NCI-H2029 (cell line): Measurements from ENCODE around the gene PARN.
A peak's percentile ranks its signal among the peaks of the same experiment; 100 is the strongest.
"Not testable (repeated sequence)": the region's sequence is repeated elsewhere in the genome, so short reads cannot be mapped to it uniquely, and the experiment has no call there.

ENCODE experiments used
- DNase-seq: peaks from one replicate; lab custom pipeline; 2025; lab: John Stamatoyannopoulos, UW

Gene PARN

GRCh38 chr16:14574698-14575415 lies 55.2 kb downstream of the PARN start:
- DNase-seq = not testable (repeated sequence)

GRCh38 chr16:14572535-14572934 lies 57.5 kb downstream of the PARN start:
- no peak for DNase-seq

DNA sequence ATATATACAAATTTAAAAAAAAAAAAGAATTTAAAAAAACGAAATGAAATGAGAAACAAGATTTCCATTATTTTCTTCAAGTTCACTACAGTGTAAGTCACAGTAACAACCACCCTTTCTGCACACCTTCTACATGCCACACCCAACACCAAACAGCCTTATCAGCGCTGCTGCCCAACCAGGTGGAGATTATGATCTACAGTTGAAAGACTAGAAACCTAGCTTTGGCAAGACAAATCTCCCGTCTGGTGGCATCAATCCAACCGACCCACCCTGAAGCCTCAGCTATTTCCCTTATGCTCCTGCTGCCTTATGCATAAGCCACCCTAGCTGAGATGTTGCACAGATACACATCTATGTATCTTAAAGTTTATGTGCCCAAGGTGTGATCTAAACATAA lies 60.8 kb downstream of the PARN start:
- no peak for DNase-seq

DNA sequence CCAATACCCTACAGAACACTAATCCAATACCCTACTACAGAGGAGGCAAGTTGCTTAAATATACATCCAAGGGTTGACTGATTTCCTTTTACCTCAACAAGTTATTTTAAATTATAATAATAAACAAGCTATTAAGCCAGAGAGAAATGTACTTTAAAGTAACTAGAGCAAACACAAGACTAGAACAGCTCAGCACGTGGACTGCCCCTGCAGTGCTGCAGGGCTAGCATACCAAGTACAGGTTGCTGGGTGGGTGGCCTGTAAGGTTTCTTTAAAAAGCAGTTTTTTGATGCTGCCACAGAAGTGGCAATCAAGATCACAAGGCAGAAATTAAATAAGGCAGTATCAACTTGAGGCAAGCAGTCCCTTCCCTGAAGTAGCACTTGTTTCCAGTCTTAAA lies 63.5 kb downstream of the PARN start:
- no peak for DNase-seq

- DNase-seq = no peak
Observed at GRCh38 chr16:14565688-14566025, 64.4 kb downstream of the PARN start.

GRCh38 chr16:14564861-14565687 lies 65.0 kb downstream of the PARN start:
- peak; percentile 89 for DNase-seq

GRCh38 chr16:14564323-14564722 lies 65.7 kb downstream of the PARN start:
- peak; percentile 71 for DNase-seq

GRCh38 chr16:14562691-14563491 lies 67.2 kb downstream of the PARN start:
- peak; percentile 28 for DNase-seq

- no peak for DNase-seq
Observed at GRCh38 chr16:14560523-14560922, 69.5 kb downstream of the PARN start.

- peak; percentile 75 for DNase-seq
Observed at GRCh38 chr16:14559809-14560241, 70.2 kb downstream of the PARN start.

GRCh38 chr16:14553447-14553846 lies 76.6 kb downstream of the PARN start:
- DNase-seq = peak; percentile 5

DNA sequence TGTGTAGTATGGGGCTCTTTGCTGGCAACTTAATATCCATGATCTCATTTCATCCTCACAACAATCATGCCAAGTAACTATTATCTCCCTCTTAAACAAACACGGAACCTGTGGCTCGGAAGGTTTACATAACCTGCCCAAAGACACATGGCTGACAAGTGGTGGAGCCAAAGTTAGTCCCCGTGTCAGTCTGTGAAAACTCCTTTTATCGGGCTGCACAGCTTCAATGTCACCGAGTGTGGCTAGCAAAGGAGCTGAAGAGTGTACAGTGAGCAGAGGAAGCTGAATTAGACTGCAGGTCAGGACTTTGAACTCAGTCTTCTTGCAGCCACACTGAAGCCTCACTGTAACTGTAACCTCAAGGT lies 80.3 kb downstream of the PARN start:
- DNase-seq = peak; percentile 77

- DNase-seq = peak; percentile 55
Observed at GRCh38 chr16:14548933-14549788, 80.9 kb downstream of the PARN start.

DNA sequence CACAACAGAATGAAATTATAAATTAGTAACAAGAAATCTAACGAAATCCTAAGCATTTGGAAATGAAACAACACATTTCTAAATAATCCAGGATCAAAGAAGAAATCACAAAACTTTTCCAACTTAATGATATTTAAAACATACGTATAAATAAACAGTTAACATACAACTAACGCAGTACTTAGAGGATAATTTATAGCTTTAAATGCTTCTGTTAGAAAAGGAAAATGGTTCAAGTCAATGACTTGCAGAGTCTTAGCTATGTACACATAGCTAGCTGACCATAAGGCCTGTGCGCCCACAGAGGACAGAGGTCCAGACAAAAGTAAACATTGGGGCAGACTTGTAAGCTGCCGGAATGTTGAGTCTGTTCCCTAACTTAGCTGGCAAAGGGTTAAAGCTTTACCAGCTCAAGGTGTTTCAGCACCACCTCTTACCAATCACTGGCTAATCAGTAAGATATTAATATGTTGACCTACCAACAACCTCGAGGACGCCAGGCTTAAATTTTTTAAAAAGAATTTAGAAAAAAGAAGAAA lies 84.6 kb downstream of the PARN start:
- DNase-seq = no peak

GRCh38 chr16:14544846-14545245 lies 85.2 kb downstream of the PARN start:
- not testable (repeated sequence) for DNase-seq

- DNase-seq = no peak
Observed at GRCh38 chr16:14539631-14540030, 90.4 kb downstream of the PARN start.

DNA sequence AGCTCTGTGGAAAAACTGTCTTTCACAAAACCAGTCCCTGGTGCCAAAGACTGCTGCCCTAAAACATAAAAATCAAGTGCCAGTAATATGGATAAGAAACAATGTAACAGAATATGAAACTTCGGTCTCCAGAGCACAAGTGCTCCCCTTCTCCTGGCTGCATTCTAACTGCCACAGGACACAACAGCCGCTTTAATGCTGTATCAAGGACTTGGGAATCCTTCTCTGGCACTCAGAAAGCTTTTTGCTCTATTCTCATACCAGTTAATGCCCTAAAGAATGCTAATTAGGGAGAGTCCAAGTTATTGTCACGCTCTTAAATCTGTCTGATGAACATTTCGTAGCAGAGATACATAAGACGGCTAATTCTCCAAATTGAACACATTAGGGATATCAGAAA lies 90.9 kb downstream of the PARN start:
- DNase-seq = no peak

DNA sequence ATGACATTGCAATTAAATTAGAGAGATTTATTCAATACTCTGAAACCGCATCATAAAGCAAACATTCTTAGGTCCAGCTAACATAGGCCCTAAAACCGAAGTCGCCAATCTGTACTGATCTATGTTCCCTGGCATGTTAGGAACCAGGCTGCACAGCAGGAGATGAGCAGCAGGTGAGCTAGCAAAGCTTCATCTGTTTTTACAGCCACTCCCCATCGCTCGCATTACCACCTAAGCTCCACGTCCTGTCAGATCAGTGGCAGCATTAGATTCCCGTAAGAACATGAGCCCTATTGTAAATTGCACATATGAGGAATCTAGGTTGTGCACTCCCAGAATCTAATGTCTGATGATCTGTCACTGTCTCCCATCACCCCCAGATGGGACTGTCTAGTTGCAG lies 91.5 kb downstream of the PARN start:
- no peak for DNase-seq

GRCh38 chr16:14531613-14532012 lies 98.4 kb downstream of the PARN start:
- no peak for DNase-seq

DNA sequence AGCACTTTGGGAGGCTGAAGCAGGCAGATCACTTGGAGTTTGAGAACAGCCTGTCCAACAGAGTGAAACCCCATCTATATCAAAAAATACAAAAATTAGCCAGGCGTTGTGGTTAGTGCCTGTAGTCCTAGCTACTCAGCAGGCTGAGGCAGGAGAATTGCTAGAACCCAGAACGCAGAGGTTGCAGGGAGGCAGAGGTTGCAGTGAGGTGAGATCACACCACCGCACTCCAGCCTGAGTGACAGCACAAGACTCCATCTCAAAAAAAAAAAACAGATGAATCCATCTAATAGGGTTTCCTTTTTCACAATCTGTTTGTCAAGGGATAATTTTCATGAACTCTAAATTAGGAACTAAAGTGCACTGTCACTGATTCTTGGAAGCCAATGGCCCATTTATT lies 99.0 kb downstream of the PARN start:
- no peak for DNase-seq

DNA sequence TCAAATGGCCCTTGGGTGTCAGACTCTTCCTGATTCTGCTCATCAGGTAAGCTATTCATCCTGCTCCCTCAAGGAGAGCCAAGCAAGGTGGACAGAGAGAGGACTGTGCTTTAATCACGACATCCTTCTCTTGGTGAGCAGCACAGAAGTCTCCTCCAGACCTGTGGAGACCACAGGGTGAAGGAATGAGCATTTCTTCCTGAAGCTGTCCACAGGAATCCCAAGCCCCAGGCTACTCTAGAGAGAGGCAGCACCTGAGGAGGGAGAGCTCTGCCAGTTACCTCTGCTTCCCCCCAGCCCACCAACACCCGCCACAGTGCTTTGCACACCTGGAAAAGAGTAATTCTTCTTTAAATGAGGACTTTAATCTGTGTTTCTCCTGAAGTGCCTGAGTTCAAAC lies 100.0 kb downstream of the PARN start:
- no peak for DNase-seq
